A549 (cell line): ENCODE results near the gene F12. TPM values are rescaled to one million over a fixed set of nuclear protein-coding genes. Genes with fewer than 3 reads are reported as not detected.

Experiments
- ATAC-seq, 2 experiments: fragments of 200-7000 bp in 1 of 2; fragments of >200 bp in 1 of 2; cut with Nextera tagmentation in 1 of 2; cut with Tn5 transposase in 1 of 2; 3 replicates each; pipeline versions ENCODE4 v1.8.0 to v1.9.1; 2018 to 2020; ENCODE audit warnings: mild to moderate bottlenecking in 1 of 2, moderate library complexity in 1 of 2
- CTCF ChIA-PET: fragments of 300-600 bp; sonication (Branson Sonifier 250); formaldehyde crosslinking; extraction: SDS; loops from one replicate; lab custom pipeline; 2021; ENCODE audit warnings: antibody characterized with exemption, inconsistent platforms; lab: Yijun Ruan, JAX
- POLR2A ChIA-PET: fragments of 350-600 bp; formaldehyde crosslinking; extraction: SDS; loops from one replicate; lab custom pipeline; 2021; ENCODE audit warnings: antibody characterized with exemption, inconsistent platforms; lab: Yijun Ruan, JAX
- DNase-seq, 2 experiments: peaks; one replicate each; pipeline versions ENCODE4 v3.0.0 to v3.0.0-alpha.2; 2011 to 2016; ENCODE audit warnings: low read depth in 1 of 2, low spot score in 1 of 2
- FAIRE-seq: peaks from 2 replicates; lab custom pipeline; 2011; peaks lifted over from hg19 to GRCh38; lab: Jason Lieb, UNC
- H3K27ac ChIP-seq, 2 experiments: fragments of >200 bp; sonication (Bioruptor Twin); formaldehyde crosslinking; 3 replicates each; pipeline ENCODE4 v1.5.1; 2016 to 2017
- H3K4me1 ChIP-seq: fragments of >200 bp; sonication (Bioruptor Twin); formaldehyde crosslinking; 3 replicates; pipeline ENCODE4 v1.6.1; 2016
- H3K4me2 ChIP-seq: fragments of >200 bp; sonication (Bioruptor Twin); formaldehyde crosslinking; 3 replicates; pipeline ENCODE4 v1.6.1; 2016
- H3K4me3 ChIP-seq: fragments of >200 bp; sonication (Bioruptor Twin); formaldehyde crosslinking; 3 replicates; pipeline ENCODE4 v1.5.1; 2016
- H3K9me3 ChIP-seq: fragments of >200 bp; sonication (Bioruptor Twin); formaldehyde crosslinking; 3 replicates; pipeline ENCODE4 v1.6.1; 2016
- ATOH8 ChIP-seq: fragments of 250-450 bp; sonication (Bioruptor Pico); IDR thresholded peaks from 2 replicates; pipeline ENCODE4 v1.5.0; 2020; ENCODE audit warnings: low read depth, mild to moderate bottlenecking, moderate library complexity
- CBX2 ChIP-seq: fragments of 200-600 bp; sonication (generic); IDR thresholded peaks from 2 replicates; pipeline ENCODE4 v1.6.1; 2016; ENCODE audit warnings: low read depth, mild to moderate bottlenecking, borderline replicate concordance
- CHD4 ChIP-seq: fragments of 200-600 bp; sonication (generic); IDR thresholded peaks from 2 replicates; pipeline ENCODE4 v1.6.1; 2016; ENCODE audit warnings: antibody characterized with exemption, mild to moderate bottlenecking, borderline replicate concordance
- EHMT2 ChIP-seq: fragments of 200-600 bp; sonication (generic); IDR thresholded peaks from 2 replicates; pipeline ENCODE4 v1.6.1; 2016; ENCODE audit warnings: antibody characterized with exemption, low read depth, mild to moderate bottlenecking, moderate library complexity
- ELK1 ChIP-seq: fragments of 150-350 bp; IDR thresholded peaks from 2 replicates; pipeline ENCODE4 v1.6.1; 2014; ENCODE audit warnings: low read depth, mild to moderate bottlenecking, low read length
- FOSL2 ChIP-seq, 2 experiments: fragments of 450-650 bp in 1 of 2; fragments of >200 bp in 1 of 2; sonication (Bioruptor Twin) in 1 of 2; formaldehyde crosslinking; IDR thresholded peaks; 2 replicates each; pipeline versions ENCODE4 v1.5.0 to v1.6.1; 2016 to 2020; ENCODE audit warnings: mild to moderate bottlenecking in 1 of 2, moderate library complexity in 1 of 2
- FOXS1 ChIP-seq: fragments of 250-450 bp; sonication (Bioruptor Pico); IDR thresholded peaks from 2 replicates; pipeline ENCODE4 v1.5.0; 2020; ENCODE audit warnings: mild to moderate bottlenecking, moderate library complexity
- HES2 ChIP-seq: fragments of >200 bp; sonication (Bioruptor Twin); formaldehyde crosslinking; IDR thresholded peaks from 2 replicates; pipeline ENCODE4 v1.6.1; 2016
- HMGXB4 ChIP-seq: fragments of 250-450 bp; sonication (Bioruptor Pico); IDR thresholded peaks from 2 replicates; pipeline ENCODE4 v1.5.0; 2021; ENCODE audit warnings: mild to moderate bottlenecking, moderate library complexity, borderline replicate concordance
- HOXA7 ChIP-seq: fragments of 250-450 bp; sonication (Bioruptor Pico); IDR thresholded peaks from 2 replicates; pipeline ENCODE4 v1.5.0; 2020; ENCODE audit warnings: mild to moderate bottlenecking, moderate library complexity
- JUNB ChIP-seq: fragments of >200 bp; sonication (Bioruptor Twin); formaldehyde crosslinking; IDR thresholded peaks from 2 replicates; pipeline ENCODE4 v1.6.1; 2016
- KDM1A ChIP-seq: fragments of 200-600 bp; sonication (generic); IDR thresholded peaks from 2 replicates; pipeline ENCODE4 v1.6.1; 2016; ENCODE audit warnings: low read depth, mild to moderate bottlenecking
- MAFK ChIP-seq: fragments of 450-650 bp; IDR thresholded peaks from 2 replicates; pipeline ENCODE4 v1.6.1; 2014; ENCODE audit not compliant: partially characterized antibody
- MAX ChIP-seq: IDR thresholded peaks from 2 replicates; pipeline ENCODE4 v1.6.1; 2012
- MAZ ChIP-seq: fragments of 150-350 bp; IDR thresholded peaks from 2 replicates; pipeline ENCODE4 v1.6.1; 2014; ENCODE audit warnings: antibody characterized with exemption, low read depth, low read length, borderline replicate concordance
- MYC ChIP-seq: IDR thresholded peaks from 2 replicates; pipeline ENCODE4 v1.6.1; 2012; ENCODE audit warnings: mild to moderate bottlenecking, inconsistent platforms, low read length, improper control_type of control experiment, borderline replicate concordance
- NFE2L2 ChIP-seq: fragments of 150-350 bp; conservative IDR thresholded peaks from 2 replicates; pipeline ENCODE4 v1.6.1; 2014; ENCODE audit warnings: low read length
- NR3C1 ChIP-seq: fragments of >200 bp; sonication (Bioruptor Twin); formaldehyde crosslinking; IDR thresholded peaks from 3 replicates; pipeline ENCODE4 v1.6.1; 2017
- PBX3 ChIP-seq: IDR thresholded peaks from 2 replicates; pipeline ENCODE4 v1.6.1; 2012
- POLR2A ChIP-seq: IDR thresholded peaks from 2 replicates; pipeline ENCODE4 v1.6.1; 2012; ENCODE audit warnings: mild to moderate bottlenecking, low read length
- RAD21 ChIP-seq, 2 experiments: fragments of >200 bp in 1 of 2; sonication (Bioruptor Twin) in 1 of 2; formaldehyde crosslinking in 1 of 2; IDR thresholded peaks in 1 of 2; conservative IDR thresholded peaks in 1 of 2; 2 replicates in 1 of 2; 3 replicates in 1 of 2; pipeline ENCODE4 v1.6.1; 2012 to 2018; ENCODE audit warnings: inconsistent platforms in 1 of 2
- RCOR1 ChIP-seq: fragments of 150-350 bp; IDR thresholded peaks from 2 replicates; pipeline ENCODE4 v1.6.1; 2014; ENCODE audit warnings: antibody characterized with exemption, low read length, low read depth
- REST ChIP-seq: fragments of 200-600 bp; sonication (generic); IDR thresholded peaks from 2 replicates; pipeline ENCODE4 v1.6.1; 2016; ENCODE audit warnings: antibody characterized with exemption, mild to moderate bottlenecking, moderate library complexity
- RFX5 ChIP-seq: fragments of 450-650 bp; IDR thresholded peaks from 2 replicates; pipeline ENCODE4 v1.7.1; 2014; ENCODE audit warnings: antibody characterized with exemption, mild to moderate bottlenecking, moderate library complexity
- RNF2 ChIP-seq: fragments of 200-600 bp; sonication (generic); IDR thresholded peaks from 2 replicates; pipeline ENCODE4 v1.6.1; 2016; ENCODE audit warnings: low read depth, mild to moderate bottlenecking, antibody characterized with exemption, moderate library complexity, borderline replicate concordance
- TFCP2L1 ChIP-seq: fragments of 250-450 bp; sonication (Bioruptor Pico); IDR thresholded peaks from 2 replicates; pipeline ENCODE4 v1.5.0; 2021; ENCODE audit warnings: mild to moderate bottlenecking
- ZC3H11A ChIP-seq: fragments of 450-650 bp; IDR thresholded peaks from 2 replicates; pipeline ENCODE4 v1.6.1; 2014; ENCODE audit warnings: antibody characterized with exemption, mild to moderate bottlenecking
- ZFP36 ChIP-seq: fragments of 450-650 bp; IDR thresholded peaks from 2 replicates; pipeline ENCODE4 v1.6.1; 2014; ENCODE audit warnings: borderline replicate concordance; ENCODE audit not compliant: partially characterized antibody
- ZNF302 ChIP-seq: fragments of 250-450 bp; sonication (Bioruptor Pico); IDR thresholded peaks from 2 replicates; pipeline ENCODE4 v1.9.0; 2021; ENCODE audit warnings: inconsistent platforms, mild to moderate bottlenecking, moderate library complexity
- ZSCAN20 ChIP-seq: fragments of 250-450 bp; sonication (Bioruptor Pico); IDR thresholded peaks from 2 replicates; pipeline ENCODE4 v1.8.0; 2022; ENCODE audit warnings: mild to moderate bottlenecking, moderate library complexity
- whole genome bisulfite sequencing: methylation state at CpG from one replicate; pipeline ENCODE4 v1.1.6; 2017; ENCODE audit errors: missing lambda C conversion rate; 5-methylcytosine and 5-hydroxymethylcytosine counted together
- polyA plus RNA-seq, 4 experiments: library from polyadenylated mRNA; depleted of rRNA in 3 of 4; stranded (reverse); fragments of >200 nt; fragmentation: RNase III in 1 of 4; extraction: RNeasy Plus Mini Kit Qiagen cat#74134 plus additional on column Dnase treatment in 1 of 4; gene quantifications; 2 replicates in 3 of 4; 3 replicates in 1 of 4; pipeline ENCODE4 v1.2.3, GENCODE V29; 2011 to 2017

The F12 gene
- polyA plus RNA-seq, 2 of the 4 experiments (the other 2 are of a cell fraction): 5.3 to 14.3 TPM

GRCh38 chr5:177446200-177447065 is 37.1 kb upstream of the F12 start, which contains the start of gene PRR7:
Gene PRR7, plus strand, starts transcription at chr5:177446814. Its CDS starts 8,254 bp downstream, at chr5:177455068.
- POLR2A ChIA-PET: interaction anchor here (0.7 to 3.5 kb wide), 7 partner anchors 8 to 313 kb away, joined by 3 to 41 read pairs (median 3); partner anchors contain the start of gene GRK6
- H3K9me3 ChIP-seq: no peaks in the 10 kb centered on the region
- FAIRE-seq (no peak), ATAC-seq (peak; percentile 39 to 43), DNase-seq (peak; percentile 73 to 85)
- peaks cover 21% of the 10 kb centered on the region for H3K4me1 ChIP-seq
- CTCF ChIA-PET: interaction anchor here (1.2 to 25.5 kb wide), 8 partner anchors 7 to 76 kb away, joined by 4 to 871 read pairs (median 78); partner anchors contain the start of genes F12, GRK6, PDLIM7 and PFN3
- 21% methylated on average over 12 of the region's 89 CpGs for WGBS
- H3K4me2 ChIP-seq: peak within 1 kb of the TSS; percentile 96
- H3K27ac ChIP-seq: peak within 1 kb of the TSS; percentile 95 to 98
- H3K4me3 ChIP-seq: peak within 1 kb of the TSS; percentile 86
- TF ChIP-seq RCOR1: no peak
- peak; percentile 18; the same call in 1 of the 2 replicates for TF ChIP-seq POLR2A
- TF ChIP-seq HES2: no peak
- no peak for TF ChIP-seq ZC3H11A
- no peak for TF ChIP-seq HMGXB4 (CRISPR knock-in tag)
- no peak for TF ChIP-seq NR3C1
- no peak for TF ChIP-seq HOXA7 (CRISPR knock-in tag)
- TF ChIP-seq ELK1: no peak
- no peak for TF ChIP-seq FOXS1
- no peak for TF ChIP-seq RNF2
- TF ChIP-seq MYC: no peak
- no peak for TF ChIP-seq REST
- no peak for TF ChIP-seq ZNF302 (CRISPR knock-in tag)
- TF ChIP-seq KDM1A: no peak
- no peak for TF ChIP-seq ZFP36
- no peak for TF ChIP-seq MAFK
- 0 out of 2 replicates have a peak, but pooled peaks have one; percentile 74 for TF ChIP-seq TFCP2L1
- TF ChIP-seq NFE2L2: no peak
- TF ChIP-seq RAD21 (conservative IDR thresholded peaks at IDR 0.05 in 1 of 2, IDR thresholded peaks at IDR 0.05 in 1 of 2): no peak
- TF ChIP-seq RFX5: no peak
- no peak for TF ChIP-seq CHD4
- no peak for TF ChIP-seq EHMT2
- TF ChIP-seq MAX: peak; percentile 56
- peak; percentile 6 for TF ChIP-seq PBX3
- TF ChIP-seq ATOH8 (CRISPR knock-in tag): peak; percentile 50; the same call in 1 of the 2 replicates
- TF ChIP-seq MAZ: no peak
- no peak for TF ChIP-seq ZSCAN20 (CRISPR knock-in tag)
- TF ChIP-seq FOSL2 (IDR thresholded peaks at IDR 0.05): no peak
- 0 out of 2 replicates have a peak, but pooled peaks have one; percentile 9 for TF ChIP-seq FOSL2 (CRISPR knock-in tag; IDR thresholded peaks at IDR 0.05)
- no peak for TF ChIP-seq JUNB
- TF ChIP-seq CBX2: no peak
